Tibial nerve (tissue), 4 donors: Measurements from ENCODE around the gene ZNF322. TPM values are rescaled to one million over a fixed set of nuclear protein-coding genes. Genes with fewer than 3 reads are reported as not detected.

Experiments used
- DNase-seq, 2 donors: peaks; one replicate each; pipeline ENCODE4 v3.0.0-alpha.2; 2019; ENCODE audit warnings: low spot score in 2 of 2
- H3K27ac ChIP-seq, 4 donors: fragments of 200-600 bp; sonication (generic) in 3 of 4; one replicate each; pipeline ENCODE4 v1.5.1; 2017 to 2019; ENCODE audit warnings: mild to moderate bottlenecking in 1 of 4
- H3K27me3 ChIP-seq, 2 donors: fragments of 200-600 bp; sonication (generic) in 1 of 2; one replicate each; pipeline versions ENCODE4 v1.5.1 to v1.6.0; 2017 to 2019
- H3K36me3 ChIP-seq, 3 donors: fragments of 200-600 bp; sonication (generic); one replicate each; pipeline ENCODE4 v1.5.1; 2018 to 2019
- H3K4me1 ChIP-seq, 4 donors: fragments of 200-600 bp; sonication (generic) in 3 of 4; one replicate each; pipeline ENCODE4 v1.5.1; 2017 to 2019
- H3K4me3 ChIP-seq, 4 donors: fragments of 200-600 bp; sonication (generic) in 3 of 4; one replicate each; pipeline ENCODE4 v1.5.1; 2017 to 2019; ENCODE audit warnings: mild to moderate bottlenecking in 1 of 4, moderate library complexity in 1 of 4
- H3K9me3 ChIP-seq, 4 donors: fragments of 200-600 bp; sonication (generic) in 3 of 4; one replicate each; pipeline ENCODE4 v1.5.1; 2017 to 2019
- EP300 ChIP-seq, 2 donors: sonication (generic); formaldehyde crosslinking; IDR thresholded peaks; one replicate each; pipeline ENCODE4 v1.6.1; 2017; ENCODE audit warnings: antibody characterized with exemption in 2 of 2, mild to moderate bottlenecking in 1 of 2
- POLR2A ChIP-seq, 2 donors: fragments of 450-650 bp; IDR thresholded peaks; one replicate each; pipeline ENCODE4 v1.6.1; 2017; ENCODE audit warnings: antibody characterized with exemption in 2 of 2, mild to moderate bottlenecking in 2 of 2, moderate library complexity in 2 of 2
- WGBS, 2 donors: methylation state at CpG; one replicate each; pipeline ENCODE4 v1.1.5; 2018; 5-methylcytosine and 5-hydroxymethylcytosine counted together
- total RNA-seq, 4 donors: library from RNA; depleted of rRNA; stranded (reverse); fragments of >200 nt; gene quantifications; one replicate each; pipeline ENCODE4 v1.1.0, GENCODE V29; 2016
- TF ChIP-seq, protein P1 (sequence below), 5 experiments: fragments of 200-600 bp in 3 of 5; fragments of 450-650 bp in 2 of 5; sonication (generic) in 3 of 5; IDR thresholded peaks; one replicate each; pipeline ENCODE4 v1.5.1; 2016 to 2019; ENCODE audit warnings: antibody characterized with exemption in 5 of 5, mild to moderate bottlenecking in 3 of 5, moderate library complexity in 2 of 5

The ZNF322 gene
- total RNA-seq, 4 donors from 2014 or later = 15.6 to 34.5 (median 22.0) TPM

GRCh38 chr6:26599591-26599990, 60.0 kb downstream of the ZNF322 start:
- Histone ChIP-seq H3K9me3 (no peaks in the 10 kb centered on the region), H3K4me1 (peaks cover 3 to 23% (median 10%) of the 10 kb centered on the region in 4 donors), H3K27ac (no peak overlapping the region), H3K36me3 (peaks cover 0 to 27% (median 10%) of the 10 kb centered on the region in 3 donors), H3K4me3 (no peak overlapping the region), H3K27me3 (no peaks in the 10 kb centered on the region)
- TF ChIP-seq EP300 (IDR thresholded peaks at IDR 0.05) = no peak
- no peak for TF ChIP-seq POLR2A (IDR thresholded peaks at IDR 0.05)
- TF ChIP-seq, protein P1, sequence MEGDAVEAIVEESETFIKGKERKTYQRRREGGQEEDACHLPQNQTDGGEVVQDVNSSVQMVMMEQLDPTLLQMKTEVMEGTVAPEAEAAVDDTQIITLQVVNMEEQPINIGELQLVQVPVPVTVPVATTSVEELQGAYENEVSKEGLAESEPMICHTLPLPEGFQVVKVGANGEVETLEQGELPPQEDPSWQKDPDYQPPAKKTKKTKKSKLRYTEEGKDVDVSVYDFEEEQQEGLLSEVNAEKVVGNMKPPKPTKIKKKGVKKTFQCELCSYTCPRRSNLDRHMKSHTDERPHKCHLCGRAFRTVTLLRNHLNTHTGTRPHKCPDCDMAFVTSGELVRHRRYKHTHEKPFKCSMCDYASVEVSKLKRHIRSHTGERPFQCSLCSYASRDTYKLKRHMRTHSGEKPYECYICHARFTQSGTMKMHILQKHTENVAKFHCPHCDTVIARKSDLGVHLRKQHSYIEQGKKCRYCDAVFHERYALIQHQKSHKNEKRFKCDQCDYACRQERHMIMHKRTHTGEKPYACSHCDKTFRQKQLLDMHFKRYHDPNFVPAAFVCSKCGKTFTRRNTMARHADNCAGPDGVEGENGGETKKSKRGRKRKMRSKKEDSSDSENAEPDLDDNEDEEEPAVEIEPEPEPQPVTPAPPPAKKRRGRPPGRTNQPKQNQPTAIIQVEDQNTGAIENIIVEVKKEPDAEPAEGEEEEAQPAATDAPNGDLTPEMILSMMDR (IDR thresholded peaks at IDR 0.05) = no peak
- 67 to 89% methylated on average over 1 of the region's 1 CpG for WGBS, 2 donors
- no peak for DNase-seq

DNA sequence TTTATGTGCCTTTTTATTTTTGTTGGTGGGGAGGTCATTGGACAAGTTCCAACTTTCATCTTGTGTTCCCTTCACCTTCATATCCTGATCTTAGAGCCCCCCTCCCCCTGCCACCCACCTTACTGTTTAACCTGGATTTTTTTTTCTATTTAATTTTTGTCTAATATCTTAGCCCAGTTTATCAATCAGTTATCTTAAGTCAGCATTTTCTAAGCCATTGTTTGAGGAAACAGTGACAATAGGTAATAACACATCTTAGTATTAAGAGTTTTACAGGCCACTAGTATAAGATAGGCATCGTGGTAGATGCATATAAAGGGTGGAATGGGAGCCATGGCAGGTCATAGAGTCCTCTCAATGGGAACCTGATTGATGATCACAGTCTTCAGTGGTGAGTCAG, 60.4 kb downstream of the ZNF322 start:
- no peak for DNase-seq
- Histone ChIP-seq H3K27ac (no peak overlapping the region), H3K36me3 (peaks cover 0 to 27% (median 10%) of the 10 kb centered on the region in 3 donors), H3K27me3 (no peaks in the 10 kb centered on the region), H3K9me3 (no peaks in the 10 kb centered on the region), H3K4me3 (no peak overlapping the region), H3K4me1 (peaks cover 3 to 23% (median 10%) of the 10 kb centered on the region in 4 donors)
- TF ChIP-seq, protein P1 (IDR thresholded peaks at IDR 0.05) = no peak
- TF ChIP-seq EP300 (IDR thresholded peaks at IDR 0.05) = no peak
- WGBS, 2 donors = 89 to 92% methylated on average over 1 of the region's 1 CpG

DNA sequence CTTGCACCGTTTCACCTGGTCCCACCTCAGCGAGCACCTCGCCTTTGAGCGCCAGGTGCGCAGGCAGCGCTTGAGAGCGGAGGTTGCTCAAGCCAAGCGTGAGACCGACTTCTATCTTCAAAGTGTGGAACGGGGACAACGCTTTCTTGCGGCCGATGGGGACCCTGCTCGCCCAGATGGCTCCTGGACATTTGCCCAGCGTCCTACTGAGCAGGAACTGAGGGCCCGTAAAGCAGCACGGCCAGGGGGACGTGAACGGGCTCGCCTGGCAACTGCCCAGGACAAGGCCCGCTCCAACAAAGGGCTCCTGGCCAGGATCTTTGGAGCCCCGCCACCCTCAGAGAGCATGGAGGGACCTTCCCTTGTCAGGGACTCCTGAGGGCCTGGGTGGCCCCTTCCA, 61.3 kb downstream of the ZNF322 start:
- peaks cover 0 to 7% of the 10 kb centered on the region in 2 donors for H3K27me3 ChIP-seq
- H3K27ac ChIP-seq = no peak overlapping the region
- H3K36me3 ChIP-seq = peaks cover 0 to 27% (median 10%) of the 10 kb centered on the region in 3 donors
- H3K9me3 ChIP-seq = no peaks in the 10 kb centered on the region
- TF ChIP-seq, protein P1 (IDR thresholded peaks at IDR 0.05) = no peak
- TF ChIP-seq POLR2A (IDR thresholded peaks at IDR 0.05) (no peak), EP300 (IDR thresholded peaks at IDR 0.05) (no peak)
- WGBS, 2 donors = 91 to 95% methylated on average over 19 to 20 of the region's 22 CpGs
- peaks cover 3 to 23% (median 10%) of the 10 kb centered on the region in 4 donors for H3K4me1 ChIP-seq
- no peak for DNase-seq
- H3K4me3 ChIP-seq = no peak overlapping the region

DNA sequence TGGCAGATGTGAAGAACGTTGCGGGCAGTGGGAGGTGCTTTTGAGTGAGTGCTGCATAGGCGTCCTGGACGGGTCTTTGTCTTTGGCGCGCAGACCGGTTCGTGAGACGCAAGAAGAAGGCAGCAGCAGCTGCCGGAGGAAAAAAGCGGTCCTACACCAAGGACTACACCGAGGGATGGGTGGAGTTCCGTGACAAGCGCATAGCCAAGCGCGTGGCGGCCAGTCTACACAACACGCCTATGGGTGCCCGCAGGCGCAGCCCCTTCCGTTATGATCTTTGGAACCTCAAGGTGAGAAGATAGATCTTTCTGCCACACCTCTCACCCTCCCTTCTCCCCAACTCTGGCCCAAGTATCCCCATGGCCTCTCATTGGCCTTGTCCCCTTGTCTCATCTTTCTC, 61.7 kb downstream of the ZNF322 start:
- Histone ChIP-seq H3K4me3 (peak overlapping the region; percentile 80 to 93 (median 88)), H3K9me3 (no peaks in the 10 kb centered on the region), H3K27ac (peak overlapping the region in 2 of 4 donors; percentile 85 to 93), H3K4me1 (peaks cover 3 to 23% (median 10%) of the 10 kb centered on the region in 4 donors), H3K27me3 (peaks cover 0 to 11% of the 10 kb centered on the region in 2 donors), H3K36me3 (peaks cover 0 to 27% (median 10%) of the 10 kb centered on the region in 3 donors)
- TF ChIP-seq POLR2A (IDR thresholded peaks at IDR 0.05) = no peak
- TF ChIP-seq EP300 (IDR thresholded peaks at IDR 0.05) = no peak
- TF ChIP-seq, protein P1 (IDR thresholded peaks at IDR 0.05) = no peak
- no peak for DNase-seq
- 66 to 71% methylated on average over 21 of the region's 21 CpGs for WGBS, 2 donors

DNA sequence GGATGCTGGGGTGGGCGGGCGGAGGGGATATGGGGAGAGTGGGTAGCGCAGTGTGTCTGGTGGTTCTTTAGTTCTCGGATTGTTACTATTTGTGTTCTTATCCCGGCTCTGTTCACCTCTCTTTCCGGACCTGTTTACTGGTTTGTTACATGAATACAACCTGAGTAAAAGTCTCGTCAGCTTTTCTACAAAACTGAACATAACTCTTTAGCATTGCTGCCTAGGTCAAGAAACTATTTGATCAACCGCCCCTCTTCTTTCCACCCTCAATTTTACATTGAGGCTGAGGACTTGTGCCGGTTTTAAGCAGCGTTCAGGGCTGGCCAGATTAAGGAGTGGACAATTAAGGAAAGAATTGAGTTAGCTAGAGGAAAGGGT, 62.2 kb downstream of the ZNF322 start:
- Histone ChIP-seq H3K36me3 (peaks cover 0 to 27% (median 10%) of the 10 kb centered on the region in 3 donors), H3K4me1 (peaks cover 3 to 23% (median 10%) of the 10 kb centered on the region in 4 donors), H3K27ac (peak overlapping the region; percentile 71 to 93 (median 88)), H3K27me3 (peaks cover 0 to 16% of the 10 kb centered on the region in 2 donors), H3K4me3 (peak overlapping the region; percentile 80 to 93 (median 88)), H3K9me3 (no peaks in the 10 kb centered on the region)
- TF ChIP-seq POLR2A (IDR thresholded peaks at IDR 0.05) (no peak), EP300 (IDR thresholded peaks at IDR 0.05) (no peak)
- TF ChIP-seq, protein P1 (IDR thresholded peaks at IDR 0.05) = no peak
- DNase-seq = no peak
- WGBS, 2 donors = 1% methylated on average over 10 of the region's 10 CpGs
